ENCODE measurements around the gene DMD. TPM values are rescaled to one million over a fixed set of nuclear protein-coding genes. Genes with fewer than 3 reads are reported as not detected.
A peak's percentile ranks its signal among the peaks of the same experiment; 100 is the strongest.
"Not testable (repeated sequence)": the region's sequence is repeated elsewhere in the genome, so short reads cannot be mapped to it uniquely, and the experiment has no call there.

Gene DMD
- total RNA-seq, 1 donor from 2014 or later, result 2.5 TPM

DNA sequence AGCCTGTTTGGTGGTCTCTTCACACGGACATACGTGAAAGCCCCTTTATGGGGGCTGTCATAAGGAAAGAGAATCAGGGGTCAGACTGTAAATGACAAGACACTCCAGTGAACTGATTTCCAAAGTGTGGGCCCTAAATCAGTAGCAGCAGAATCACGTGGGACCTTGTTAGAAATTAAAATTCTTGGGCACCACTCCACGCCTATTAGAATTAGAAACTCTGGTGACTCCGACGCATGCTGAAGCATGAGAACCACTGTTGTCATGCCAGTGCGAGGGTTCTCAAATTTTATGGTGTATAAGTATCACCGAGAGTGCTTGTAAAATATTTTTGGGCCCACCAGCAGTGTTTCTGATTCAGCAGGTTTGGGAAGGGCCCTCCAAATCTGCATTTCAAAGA lies 672.8 kb downstream of the DMD start:
- TF ChIP-seq, protein P1, sequence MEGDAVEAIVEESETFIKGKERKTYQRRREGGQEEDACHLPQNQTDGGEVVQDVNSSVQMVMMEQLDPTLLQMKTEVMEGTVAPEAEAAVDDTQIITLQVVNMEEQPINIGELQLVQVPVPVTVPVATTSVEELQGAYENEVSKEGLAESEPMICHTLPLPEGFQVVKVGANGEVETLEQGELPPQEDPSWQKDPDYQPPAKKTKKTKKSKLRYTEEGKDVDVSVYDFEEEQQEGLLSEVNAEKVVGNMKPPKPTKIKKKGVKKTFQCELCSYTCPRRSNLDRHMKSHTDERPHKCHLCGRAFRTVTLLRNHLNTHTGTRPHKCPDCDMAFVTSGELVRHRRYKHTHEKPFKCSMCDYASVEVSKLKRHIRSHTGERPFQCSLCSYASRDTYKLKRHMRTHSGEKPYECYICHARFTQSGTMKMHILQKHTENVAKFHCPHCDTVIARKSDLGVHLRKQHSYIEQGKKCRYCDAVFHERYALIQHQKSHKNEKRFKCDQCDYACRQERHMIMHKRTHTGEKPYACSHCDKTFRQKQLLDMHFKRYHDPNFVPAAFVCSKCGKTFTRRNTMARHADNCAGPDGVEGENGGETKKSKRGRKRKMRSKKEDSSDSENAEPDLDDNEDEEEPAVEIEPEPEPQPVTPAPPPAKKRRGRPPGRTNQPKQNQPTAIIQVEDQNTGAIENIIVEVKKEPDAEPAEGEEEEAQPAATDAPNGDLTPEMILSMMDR (IDR thresholded peaks at IDR 0.05; ENCODE audit: insufficient read depth, low read length, poor library complexity, severe bottlenecking), result no peak
- DNase-seq (ENCODE audit: low read depth), result no peak

DNA sequence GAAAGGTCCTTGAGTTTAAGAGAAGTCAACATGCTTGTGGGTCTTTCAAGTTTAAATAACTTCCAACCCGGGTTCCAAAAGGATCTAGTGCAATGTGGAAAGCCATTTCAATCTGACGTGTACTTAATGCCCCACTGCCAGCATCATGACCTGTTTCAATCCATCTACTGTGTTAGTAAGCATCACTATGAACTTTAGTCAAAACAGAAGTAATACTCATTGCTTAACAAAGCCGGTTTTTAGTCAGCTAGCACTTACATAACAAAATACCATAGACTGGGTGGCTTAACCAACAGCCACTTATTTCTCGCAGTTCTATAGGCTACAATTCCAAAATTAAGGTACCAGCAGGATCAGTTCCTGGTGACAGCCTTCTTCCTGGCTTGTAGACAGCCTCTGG lies 677.5 kb downstream of the DMD start:
- Histone ChIP-seq H3K27me3 (ENCODE audit: control insufficient read depth, insufficient read depth, low read length) (no peaks in the 10 kb centered on the region), H3K36me3 (ENCODE audit: control insufficient read depth, insufficient read depth, low read length) (no peaks in the 10 kb centered on the region), H3K4me3 (ENCODE audit: low read depth, low read length) (no peak overlapping the region)
- TF ChIP-seq, protein P1 (IDR thresholded peaks at IDR 0.05; ENCODE audit: insufficient read depth, low read length, poor library complexity, severe bottlenecking), result no peak
- no peak for DNase-seq (ENCODE audit: low read depth)

More for the DNA sequence above, 672.8 kb downstream of the DMD start:
- Histone ChIP-seq H3K36me3 (ENCODE audit: control insufficient read depth, insufficient read depth, low read length) (no peaks in the 10 kb centered on the region), H3K27me3 (ENCODE audit: control insufficient read depth, insufficient read depth, low read length) (no peaks in the 10 kb centered on the region), H3K4me3 (ENCODE audit: low read depth, low read length) (no peak overlapping the region)

DNA sequence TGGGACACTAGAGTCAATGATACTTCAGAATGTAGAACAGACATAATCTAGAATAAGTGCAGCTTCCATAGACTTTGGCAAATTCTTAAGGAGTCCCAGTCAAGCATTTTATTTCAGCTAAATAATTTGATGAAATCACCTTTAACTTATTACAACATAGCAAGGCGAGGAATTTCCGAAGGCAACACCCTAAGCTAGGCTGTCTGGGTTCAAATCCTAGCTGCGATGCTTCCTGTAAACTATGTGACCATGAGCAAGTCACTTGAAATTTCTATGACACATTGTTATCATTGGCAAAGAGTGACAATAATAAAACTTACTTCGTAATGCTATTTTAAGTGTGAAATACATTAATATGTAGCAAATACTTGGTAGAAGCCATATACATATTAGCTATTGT lies 679.1 kb downstream of the DMD start:
- Histone ChIP-seq H3K36me3 (ENCODE audit: control insufficient read depth, insufficient read depth, low read length) (no peaks in the 10 kb centered on the region), H3K27me3 (ENCODE audit: control insufficient read depth, insufficient read depth, low read length) (no peaks in the 10 kb centered on the region), H3K4me3 (ENCODE audit: low read depth, low read length) (no peak overlapping the region)
- TF ChIP-seq, protein P1 (IDR thresholded peaks at IDR 0.05; ENCODE audit: insufficient read depth, low read length, poor library complexity, severe bottlenecking), result no peak
- no peak for DNase-seq (ENCODE audit: low read depth)

GRCh38 chrX:32530802-32531403 lies 680.4 kb downstream of the DMD start:
- TF ChIP-seq, protein P1 (IDR thresholded peaks at IDR 0.05; ENCODE audit: insufficient read depth, low read length, poor library complexity, severe bottlenecking), result peak; percentile 64
- peak; percentile 7 for DNase-seq (ENCODE audit: low read depth)
- H3K27me3 ChIP-seq (ENCODE audit: control insufficient read depth, insufficient read depth, low read length), result no peaks in the 10 kb centered on the region
- no peaks in the 10 kb centered on the region for H3K36me3 ChIP-seq (ENCODE audit: control insufficient read depth, insufficient read depth, low read length)
- no peak overlapping the region for H3K4me3 ChIP-seq (ENCODE audit: low read depth, low read length)

DNA sequence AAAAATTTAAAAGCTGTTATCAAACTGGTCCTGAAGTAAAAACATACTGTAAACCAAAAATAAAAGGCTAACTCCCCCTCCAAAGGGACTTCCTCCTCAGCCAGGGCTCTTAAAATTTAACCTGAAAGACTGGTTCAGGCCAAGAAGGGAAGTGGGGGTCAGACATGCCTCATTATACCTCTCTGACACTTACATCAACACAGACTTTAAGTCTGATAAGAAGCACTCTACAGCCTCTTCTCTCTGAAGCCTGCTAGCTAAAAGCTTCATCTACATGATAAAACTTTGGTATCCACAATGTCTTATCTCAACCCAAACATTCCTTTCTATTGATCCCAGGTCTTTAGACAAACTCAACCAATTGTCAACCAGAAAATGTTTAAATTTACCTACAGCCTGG lies 682.9 kb downstream of the DMD start:
- not testable (repeated sequence) for H3K36me3 ChIP-seq (ENCODE audit: control insufficient read depth, insufficient read depth, low read length); H3K4me3 ChIP-seq (ENCODE audit: low read depth, low read length); DNase-seq (ENCODE audit: low read depth); H3K27me3 ChIP-seq (ENCODE audit: control insufficient read depth, insufficient read depth, low read length)

- TF ChIP-seq, protein P1 (IDR thresholded peaks at IDR 0.05; ENCODE audit: insufficient read depth, low read length, poor library complexity, severe bottlenecking), result no peak
- no peak for DNase-seq (ENCODE audit: low read depth)
- no peak overlapping the region for H3K4me3 ChIP-seq (ENCODE audit: low read depth, low read length)
- no peaks in the 10 kb centered on the region for H3K27me3 ChIP-seq (ENCODE audit: control insufficient read depth, insufficient read depth, low read length)
- H3K36me3 ChIP-seq (ENCODE audit: control insufficient read depth, insufficient read depth, low read length), result no peaks in the 10 kb centered on the region
Observed at GRCh38 chrX:32525234-32525633, 686.1 kb downstream of the DMD start.

All from kidney epithelial cell (primary cell).